ENCODE measurements around the gene SDK1. TPM values are rescaled to one million over a fixed set of nuclear protein-coding genes. Genes with fewer than 3 reads are reported as not detected.
A peak's percentile ranks its signal among the peaks of the same experiment; 100 is the strongest.

Gene SDK1
- total and polyA plus RNA-seq, 4 donors, result 0.12 to 0.47 (median 0.36) TPM

DNA sequence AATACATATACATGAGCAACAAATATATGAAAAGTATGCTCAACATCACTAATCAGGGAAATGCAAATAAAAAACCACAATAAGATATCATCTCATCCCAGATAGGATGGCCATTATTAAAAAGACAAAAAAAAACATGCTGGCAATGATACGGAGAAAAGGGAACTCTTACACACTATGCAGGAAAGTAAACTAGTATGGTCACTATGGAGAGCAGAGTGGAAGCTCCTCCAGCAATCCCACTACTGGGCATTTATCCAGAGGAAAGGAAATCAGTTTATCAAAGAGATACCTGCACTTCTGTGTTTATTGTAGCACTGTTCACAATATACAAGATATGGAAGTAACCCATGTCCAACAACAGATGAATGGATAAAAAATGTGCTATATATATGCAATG lies 217.5 kb downstream of the SDK1 start:
- TF ChIP-seq FOXA1 (IDR thresholded peaks at IDR 0.05) (no peak), NR2F2 (IDR thresholded peaks at IDR 0.05) (no peak)
- TF ChIP-seq, protein P1, sequence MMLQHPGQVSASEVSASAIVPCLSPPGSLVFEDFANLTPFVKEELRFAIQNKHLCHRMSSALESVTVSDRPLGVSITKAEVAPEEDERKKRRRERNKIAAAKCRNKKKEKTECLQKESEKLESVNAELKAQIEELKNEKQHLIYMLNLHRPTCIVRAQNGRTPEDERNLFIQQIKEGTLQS (IDR thresholded peaks at IDR 0.05), result no peak
- Histone ChIP-seq H3K9ac (ENCODE audit: low read depth in 1 of 2, low read length in 2 of 2) (no peak overlapping the region), H3K27ac (ENCODE audit: low read depth in 1 of 2, low read length in 2 of 2) (no peak overlapping the region), H3K4me1 (ENCODE audit: control insufficient read depth in 4 of 4, insufficient read depth in 4 of 4, low read length in 3 of 4) (no peaks in the 10 kb centered on the region), H3K4me3 (ENCODE audit: low read depth in 1 of 3, low read length in 3 of 3) (no peak overlapping the region), H3K36me3 (ENCODE audit: control insufficient read depth in 4 of 4, insufficient read depth in 3 of 4, low read depth in 1 of 4, low read length in 3 of 4) (no peaks in the 10 kb centered on the region), H3K27me3 (ENCODE audit: control insufficient read depth in 4 of 4, insufficient read depth in 4 of 4, low read length in 3 of 4) (peaks cover 0 to 3% (median 0%) of the 10 kb centered on the region in 4 donors), H3K9me3 (ENCODE audit: control insufficient read depth in 4 of 4, low read length in 3 of 4) (no peaks in the 10 kb centered on the region)
- 86% methylated on average over 1 of the region's 1 CpG for WGBS
- no peak for DNase-seq (ENCODE audit: low spot score)

DNA sequence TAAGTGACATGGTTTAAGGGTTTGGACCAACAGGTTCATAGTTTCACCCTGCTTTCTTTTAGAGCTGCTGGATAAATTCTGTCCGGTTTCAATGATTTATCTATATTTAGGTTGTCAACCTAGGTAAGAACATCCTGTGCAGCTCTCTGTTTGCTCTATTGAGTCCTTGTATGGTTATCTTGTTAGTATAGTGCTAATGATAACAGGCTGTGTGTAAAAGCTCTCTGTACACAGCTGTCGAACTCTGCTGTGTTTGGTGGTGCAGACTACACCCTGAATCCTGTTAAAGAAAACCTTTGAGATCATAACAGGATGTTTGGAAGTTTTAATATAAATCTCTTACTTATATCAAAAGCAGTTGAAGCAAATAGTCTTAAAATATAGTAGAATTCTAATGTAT lies 219.2 kb downstream of the SDK1 start:
- H3K4me1 ChIP-seq (ENCODE audit: control insufficient read depth in 4 of 4, insufficient read depth in 4 of 4, low read length in 3 of 4), result no peaks in the 10 kb centered on the region
- no peak overlapping the region for H3K4me3 ChIP-seq (ENCODE audit: low read depth in 1 of 3, low read length in 3 of 3)
- H3K9ac ChIP-seq (ENCODE audit: low read depth in 1 of 2, low read length in 2 of 2), result no peak overlapping the region
- H3K36me3 ChIP-seq (ENCODE audit: control insufficient read depth in 4 of 4, insufficient read depth in 3 of 4, low read depth in 1 of 4, low read length in 3 of 4), result no peaks in the 10 kb centered on the region
- no peaks in the 10 kb centered on the region for H3K9me3 ChIP-seq (ENCODE audit: control insufficient read depth in 4 of 4, low read length in 3 of 4)
- 23% methylated on average over 2 of the region's 2 CpGs for WGBS
- H3K27ac ChIP-seq (ENCODE audit: low read depth in 1 of 2, low read length in 2 of 2), result no peak overlapping the region
- no peak for DNase-seq (ENCODE audit: low spot score)
- peaks cover 0 to 3% (median 0%) of the 10 kb centered on the region in 4 donors for H3K27me3 ChIP-seq (ENCODE audit: control insufficient read depth in 4 of 4, insufficient read depth in 4 of 4, low read length in 3 of 4)
- peak; percentile 13 for TF ChIP-seq YY1 (IDR thresholded peaks at IDR 0.05)
- TF ChIP-seq GABPA (IDR thresholded peaks at IDR 0.05 in 1 of 2, conservative IDR thresholded peaks at IDR 0.05 in 1 of 2), result no peak
- no peak for TF ChIP-seq FOXA1 (IDR thresholded peaks at IDR 0.05)
- TF ChIP-seq, protein P2, sequence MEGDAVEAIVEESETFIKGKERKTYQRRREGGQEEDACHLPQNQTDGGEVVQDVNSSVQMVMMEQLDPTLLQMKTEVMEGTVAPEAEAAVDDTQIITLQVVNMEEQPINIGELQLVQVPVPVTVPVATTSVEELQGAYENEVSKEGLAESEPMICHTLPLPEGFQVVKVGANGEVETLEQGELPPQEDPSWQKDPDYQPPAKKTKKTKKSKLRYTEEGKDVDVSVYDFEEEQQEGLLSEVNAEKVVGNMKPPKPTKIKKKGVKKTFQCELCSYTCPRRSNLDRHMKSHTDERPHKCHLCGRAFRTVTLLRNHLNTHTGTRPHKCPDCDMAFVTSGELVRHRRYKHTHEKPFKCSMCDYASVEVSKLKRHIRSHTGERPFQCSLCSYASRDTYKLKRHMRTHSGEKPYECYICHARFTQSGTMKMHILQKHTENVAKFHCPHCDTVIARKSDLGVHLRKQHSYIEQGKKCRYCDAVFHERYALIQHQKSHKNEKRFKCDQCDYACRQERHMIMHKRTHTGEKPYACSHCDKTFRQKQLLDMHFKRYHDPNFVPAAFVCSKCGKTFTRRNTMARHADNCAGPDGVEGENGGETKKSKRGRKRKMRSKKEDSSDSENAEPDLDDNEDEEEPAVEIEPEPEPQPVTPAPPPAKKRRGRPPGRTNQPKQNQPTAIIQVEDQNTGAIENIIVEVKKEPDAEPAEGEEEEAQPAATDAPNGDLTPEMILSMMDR (IDR thresholded peaks at IDR 0.05; ENCODE audit: low read depth, low read length, missing input control), result no peak
- no peak for TF ChIP-seq SP1 (IDR thresholded peaks at IDR 0.05)
- peak in 1 of 2 donors; percentile 14 for TF ChIP-seq HNF4A (conservative IDR thresholded peaks at IDR 0.05)
- no peak for TF ChIP-seq JUND (IDR thresholded peaks at IDR 0.05)

DNA sequence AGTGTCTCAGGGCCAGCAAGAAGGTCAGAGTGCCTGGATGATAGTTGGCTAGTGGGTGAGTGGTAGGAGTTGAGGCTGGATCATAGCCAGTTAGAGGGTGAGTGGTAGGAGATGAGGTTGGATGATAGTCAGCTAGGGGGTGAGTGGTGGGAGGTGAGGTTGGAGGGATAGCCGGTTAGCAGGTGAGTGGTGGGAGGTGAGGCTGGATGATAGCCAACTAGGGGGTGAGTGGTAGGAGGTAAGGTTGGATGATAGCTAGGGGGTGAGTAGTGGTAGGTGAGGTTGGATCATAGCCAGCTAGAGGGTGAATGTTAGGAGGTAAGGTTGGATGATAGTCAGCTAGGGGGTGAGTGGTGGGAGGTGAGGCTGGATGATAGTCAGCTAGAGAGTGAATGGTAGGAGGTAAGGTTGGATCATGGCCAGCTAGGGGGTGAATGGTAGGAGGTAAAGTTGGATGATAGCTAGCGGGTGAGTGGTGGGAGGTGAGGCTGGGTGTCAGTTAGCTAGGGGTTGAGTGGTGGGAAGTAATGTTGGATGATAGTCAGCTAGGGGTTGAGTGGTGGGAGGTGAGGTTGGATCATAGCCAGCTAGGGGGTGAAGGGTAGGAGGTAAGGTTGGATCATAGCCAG lies 226.6 kb downstream of the SDK1 start:
- Histone ChIP-seq H3K27ac (ENCODE audit: low read depth in 1 of 2, low read length in 2 of 2) (no peak overlapping the region), H3K27me3 (ENCODE audit: control insufficient read depth in 4 of 4, insufficient read depth in 4 of 4, low read length in 3 of 4) (no peaks in the 10 kb centered on the region), H3K9ac (ENCODE audit: low read depth in 1 of 2, low read length in 2 of 2) (no peak overlapping the region), H3K4me1 (ENCODE audit: control insufficient read depth in 4 of 4, insufficient read depth in 4 of 4, low read length in 3 of 4) (no peaks in the 10 kb centered on the region), H3K9me3 (ENCODE audit: control insufficient read depth in 4 of 4, low read length in 3 of 4) (no peaks in the 10 kb centered on the region), H3K36me3 (ENCODE audit: control insufficient read depth in 4 of 4, insufficient read depth in 3 of 4, low read depth in 1 of 4, low read length in 3 of 4) (no peaks in the 10 kb centered on the region), H3K4me3 (ENCODE audit: low read depth in 1 of 3, low read length in 3 of 3) (no peak overlapping the region)
- DNase-seq (ENCODE audit: low spot score), result no peak
- TF ChIP-seq, protein P3, sequence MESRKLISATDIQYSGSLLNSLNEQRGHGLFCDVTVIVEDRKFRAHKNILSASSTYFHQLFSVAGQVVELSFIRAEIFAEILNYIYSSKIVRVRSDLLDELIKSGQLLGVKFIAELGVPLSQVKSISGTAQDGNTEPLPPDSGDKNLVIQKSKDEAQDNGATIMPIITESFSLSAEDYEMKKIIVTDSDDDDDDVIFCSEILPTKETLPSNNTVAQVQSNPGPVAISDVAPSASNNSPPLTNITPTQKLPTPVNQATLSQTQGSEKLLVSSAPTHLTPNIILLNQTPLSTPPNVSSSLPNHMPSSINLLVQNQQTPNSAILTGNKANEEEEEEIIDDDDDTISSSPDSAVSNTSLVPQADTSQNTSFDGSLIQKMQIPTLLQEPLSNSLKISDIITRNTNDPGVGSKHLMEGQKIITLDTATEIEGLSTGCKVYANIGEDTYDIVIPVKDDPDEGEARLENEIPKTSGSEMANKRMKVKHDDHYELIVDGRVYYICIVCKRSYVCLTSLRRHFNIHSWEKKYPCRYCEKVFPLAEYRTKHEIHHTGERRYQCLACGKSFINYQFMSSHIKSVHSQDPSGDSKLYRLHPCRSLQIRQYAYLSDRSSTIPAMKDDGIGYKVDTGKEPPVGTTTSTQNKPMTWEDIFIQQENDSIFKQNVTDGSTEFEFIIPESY (IDR thresholded peaks at IDR 0.05), result no peak
- TF ChIP-seq EGR1 (IDR thresholded peaks at IDR 0.05; ENCODE audit: low read depth in 2 of 2) (no peak), RXRA (IDR thresholded peaks at IDR 0.05) (no peak), HNF4G (IDR thresholded peaks at IDR 0.05) (no peak), NR2F2 (IDR thresholded peaks at IDR 0.05) (no peak), TAF1 (conservative IDR thresholded peaks at IDR 0.05) (no peak), FOXA2 (IDR thresholded peaks at IDR 0.05) (no peak)
- TF ChIP-seq, protein P1 (IDR thresholded peaks at IDR 0.05), result no peak
- TF ChIP-seq, protein P2 (IDR thresholded peaks at IDR 0.05; ENCODE audit: low read depth, low read length, missing input control), result no peak
- WGBS, result 97% methylated on average over 2 of the region's 2 CpGs

Measured in liver (tissue), 9 donors.